NCI-H146 treated with DMSO at 0.1 percent for 48 hours (cell line): ENCODE data around the gene STRADB.
"Not testable (repeated sequence)": the region's sequence is repeated elsewhere in the genome, so short reads cannot be mapped to it uniquely, and the experiment has no call there.

Experiments
- DNase-seq: peaks from one replicate; lab custom pipeline; 2025; ENCODE audit not compliant: unreplicated experiment; lab: John Stamatoyannopoulos, UW

The STRADB gene

GRCh38 chr2:201430322-201430721, 21.2 kb upstream of the STRADB start:
- DNase-seq: not testable (repeated sequence)

- no peak for DNase-seq
Observed at GRCh38 chr2:201430839-201431238, 20.7 kb upstream of the STRADB start.

GRCh38 chr2:201432038-201432620, 19.4 kb upstream of the STRADB start:
- no peak for DNase-seq

GRCh38 chr2:201432621-201433393, 18.7 kb upstream of the STRADB start:
- no peak for DNase-seq

- no peak for DNase-seq
Observed at GRCh38 chr2:201433394-201433995, 18.0 kb upstream of the STRADB start.

GRCh38 chr2:201436141-201436540, 15.4 kb upstream of the STRADB start:
- DNase-seq: no peak

- not testable (repeated sequence) for DNase-seq
Observed at GRCh38 chr2:201439336-201439922, 12.1 kb upstream of the STRADB start.

GRCh38 chr2:201440182-201440581, 11.4 kb upstream of the STRADB start:
- no peak for DNase-seq

GRCh38 chr2:201441409-201441808, 10.1 kb upstream of the STRADB start:
- no peak for DNase-seq

GRCh38 chr2:201444746-201445465, 6.6 kb upstream of the STRADB start:
- DNase-seq: no peak

- no peak for DNase-seq
Observed at GRCh38 chr2:201447086-201447485, 4.5 kb upstream of the STRADB start.

- DNase-seq: no peak
Observed at GRCh38 chr2:201448061-201448460, 3.5 kb upstream of the STRADB start.

- DNase-seq: no peak
Observed at GRCh38 chr2:201448701-201449100, 2.8 kb upstream of the STRADB start.

- DNase-seq: no peak
Observed at GRCh38 chr2:201450954-201451291, 617 bp upstream of the STRADB start.

- DNase-seq: no peak
Observed at GRCh38 chr2:201452058-201452921, 750 bp downstream of the STRADB start.

- no peak for DNase-seq
Observed at GRCh38 chr2:201452922-201453643, 1.5 kb downstream of the STRADB start.

- no peak for DNase-seq
Observed at GRCh38 chr2:201458381-201458780, 6.8 kb downstream of the STRADB start.

- no peak for DNase-seq
Observed at GRCh38 chr2:201460532-201460931, 9.0 kb downstream of the STRADB start.

GRCh38 chr2:201464547-201464946, 13.0 kb downstream of the STRADB start:
- DNase-seq: no peak

GRCh38 chr2:201465524-201465971, 14.0 kb downstream of the STRADB start:
- no peak for DNase-seq
